A673 (cell line): ENCODE measurements around the gene LRRC51. TPM values are rescaled to one million over a fixed set of nuclear protein-coding genes. Genes with fewer than 3 reads are reported as not detected.
"Not testable (repeated sequence)": the region's sequence is repeated elsewhere in the genome, so short reads cannot be mapped to it uniquely, and the experiment has no call there.

ENCODE experiments used
- BruUV-seq: library from RNA; stranded (reverse); fragments of 400-500 nt; replicated peaks from 2 replicates; lab custom pipeline; 2021; lab: Mats Ljungman, UMichigan
- CTCF ChIA-PET: fragments of 300-600 bp; sonication (Branson Sonifier 250); formaldehyde crosslinking; loops from one replicate; lab custom pipeline; 2022; ENCODE audit warnings: antibody characterized with exemption; lab: Charles Lee
- POLR2A ChIA-PET: fragments of 300-600 bp; sonication (Branson Sonifier 250); formaldehyde crosslinking; loops from one replicate; lab custom pipeline; 2022; ENCODE audit warnings: antibody characterized with exemption; ENCODE audit not compliant: low non-redundant PET; lab: Charles Lee
- DNase-seq: peaks from one replicate; pipeline ENCODE4 v3.0.0-alpha.2; 2015; ENCODE audit warnings: low spot score
- H3K27ac ChIP-seq: fragments of 200-600 bp; sonication (generic); 2 replicates; pipeline ENCODE4 v1.5.1; 2016; ENCODE audit warnings: mixed run types, low read depth, mild to moderate bottlenecking, mixed read lengths, antibody characterized with exemption, low read length; ENCODE audit not compliant: poor library complexity, severe bottlenecking
- H3K27me3 ChIP-seq: fragments of 200-600 bp; sonication (generic); replicated peaks from 2 replicates; pipeline ENCODE4 v1.6.1; 2017; ENCODE audit warnings: mixed run types, low read depth, mild to moderate bottlenecking, mixed read lengths, antibody characterized with exemption, low read length; ENCODE audit not compliant: insufficient read depth, poor library complexity
- H3K36me3 ChIP-seq: fragments of 200-600 bp; sonication (generic); 2 replicates; pipeline ENCODE4 v1.6.1; 2016; ENCODE audit warnings: mixed run types, mild to moderate bottlenecking, mixed read lengths, antibody characterized with exemption, low read length; ENCODE audit not compliant: insufficient read depth, poor library complexity, severe bottlenecking
- H3K4me1 ChIP-seq: fragments of 200-600 bp; sonication (generic); 2 replicates; pipeline ENCODE4 v1.6.1; 2017; ENCODE audit warnings: mixed run types, mild to moderate bottlenecking, mixed read lengths, antibody characterized with exemption, low read length; ENCODE audit not compliant: insufficient read depth, poor library complexity, severe bottlenecking
- H3K4me3 ChIP-seq: fragments of 200-600 bp; sonication (generic); 2 replicates; pipeline ENCODE4 v1.5.1; 2016; ENCODE audit warnings: low read depth, mixed run types, mild to moderate bottlenecking, mixed read lengths, low read length; ENCODE audit not compliant: poor library complexity, severe bottlenecking
- H3K9me3 ChIP-seq: fragments of 200-600 bp; sonication (generic); 2 replicates; pipeline ENCODE4 v1.6.1; 2016; ENCODE audit warnings: mixed run types, low read depth, mild to moderate bottlenecking, mixed read lengths, antibody characterized with exemption, low read length; ENCODE audit not compliant: poor library complexity, severe bottlenecking
- CTCF ChIP-seq: fragments of 300-800, 200-600 bp; sonication (generic); conservative IDR thresholded peaks from 2 replicates; pipeline ENCODE4 v1.5.1; 2017; ENCODE audit warnings: low read depth, mild to moderate bottlenecking, antibody characterized with exemption, low read length, moderate library complexity, mixed read lengths
- EZH2 ChIP-seq: fragments of 200-600 bp; sonication (generic); IDR thresholded peaks from 2 replicates; pipeline ENCODE4 v1.6.1; 2017; ENCODE audit warnings: borderline replicate concordance, low read depth, mild to moderate bottlenecking, mixed read lengths, antibody characterized with exemption, low read length; ENCODE audit not compliant: poor library complexity, severe bottlenecking
- intact Hi-C: fragments of 100-400 bp; cut with micrococcal nuclease; formaldehyde crosslinking; loops from one replicate; pipeline ENCODE4 v1.10.0; 2022; ENCODE audit not compliant: unreplicated experiment
- total RNA-seq: library from RNA; stranded (reverse); gene quantifications from 2 replicates; pipeline ENCODE4 v1.2.3, GENCODE V29; 2021

The LRRC51 gene
- total RNA-seq, 1 experiment from 2014 or later, result 13.9 TPM

- ChIA-PET POLR2A (no interaction called here), CTCF (no interaction called here)
- no peak for DNase-seq
- H3K36me3 ChIP-seq, result no peaks in the 10 kb centered on the region
- no TSS peak for BruUV-seq
- TF ChIP-seq CTCF (no peak), EZH2 (no peak)
- H3K27me3 ChIP-seq, result peaks cover 14% of the 10 kb centered on the region
- H3K4me3 ChIP-seq, result no peak overlapping the region
- no peaks in the 10 kb centered on the region for H3K4me1 ChIP-seq
- intact Hi-C loops, result no loop called here
- peaks cover 19% of the 10 kb centered on the region for H3K9me3 ChIP-seq
- no peak overlapping the region for H3K27ac ChIP-seq
Measured at GRCh38 chr11:72127923-72128322, 47.3 kb downstream of the LRRC51 start.

- TF ChIP-seq CTCF (no peak), EZH2 (no peak)
- Histone ChIP-seq H3K4me1 (no peaks in the 10 kb centered on the region), H3K9me3 (peaks cover 19% of the 10 kb centered on the region), H3K27me3 (peaks cover 16% of the 10 kb centered on the region), H3K27ac (no peak overlapping the region), H3K4me3 (no peak overlapping the region), H3K36me3 (no peaks in the 10 kb centered on the region)
- POLR2A ChIA-PET, result no interaction called here
- BruUV-seq, result no TSS peak
- CTCF ChIA-PET, result no interaction called here
- DNase-seq, result no peak
- intact Hi-C loops, result no loop called here
Measured at GRCh38 chr11:72129381-72129780, 48.7 kb downstream of the LRRC51 start.

- no peaks in the 10 kb centered on the region for H3K4me1 ChIP-seq
- TF ChIP-seq CTCF (no peak), EZH2 (no peak)
- no peaks in the 10 kb centered on the region for H3K36me3 ChIP-seq
- no peak for DNase-seq
- peaks cover 16% of the 10 kb centered on the region for H3K27me3 ChIP-seq
- CTCF ChIA-PET, result no interaction called here
- POLR2A ChIA-PET, result no interaction called here
- H3K27ac ChIP-seq, result no peak overlapping the region
- no peak overlapping the region for H3K4me3 ChIP-seq
- intact Hi-C loops, result no loop called here
- no TSS peak for BruUV-seq
- H3K9me3 ChIP-seq, result peaks cover 13% of the 10 kb centered on the region
Measured at GRCh38 chr11:72132646-72133045, 52.0 kb downstream of the LRRC51 start.

GRCh38 chr11:72135473-72135872 is 54.8 kb downstream of the LRRC51 start, which contains the start of gene FOLR3:
TSS of gene FOLR3 (plus strand) at chr11:72135725. CDS start at chr11:72135953, 228 bp downstream.
- H3K36me3 ChIP-seq, intact Hi-C loops, BruUV-seq, H3K9me3 ChIP-seq, CTCF ChIA-PET, H3K27ac ChIP-seq, DNase-seq, H3K4me1 ChIP-seq, POLR2A ChIA-PET, H3K4me3 ChIP-seq: not testable (repeated sequence)
- peaks cover 16% of the 10 kb centered on the region for H3K27me3 ChIP-seq
